Measurements from ENCODE around the gene HTRA3. TPM values are rescaled to one million over a fixed set of nuclear protein-coding genes. Genes with fewer than 3 reads are reported as not detected.

Gene HTRA3
- total and polyA plus RNA-seq, 2 of the 4 experiments (the other 2 are of a cell fraction), result 1.3 to 9.5 TPM

DNA sequence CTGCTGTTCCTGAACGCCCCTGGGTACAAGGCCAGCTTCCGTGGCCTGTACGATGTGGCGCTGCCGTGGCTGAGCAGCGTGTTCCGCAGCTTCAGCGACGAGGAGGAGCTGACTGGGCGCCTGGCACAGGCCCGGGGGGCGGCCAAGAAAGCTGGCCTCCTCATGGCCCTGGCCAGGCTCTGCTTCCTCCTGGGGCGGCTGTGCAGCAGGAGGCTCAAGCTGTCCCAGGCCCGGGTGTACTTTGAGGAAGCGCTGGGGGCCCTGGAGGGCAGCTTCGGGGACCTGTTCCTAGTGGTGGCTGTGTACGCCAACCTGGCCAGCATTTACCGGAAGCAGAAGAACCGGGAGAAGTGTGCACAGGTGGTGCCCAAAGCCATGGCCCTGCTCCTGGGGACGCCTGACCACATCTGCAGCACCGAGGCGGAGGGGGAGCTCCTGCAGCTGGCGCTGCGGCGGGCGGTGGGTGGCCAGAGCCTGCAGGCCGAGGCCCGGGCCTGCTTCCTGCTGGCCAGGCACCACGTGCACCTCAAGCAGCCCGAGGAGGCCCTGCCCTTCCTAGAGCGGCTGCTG is 42.3 kb upstream of the HTRA3 start:
- DNase-seq (no peak), ATAC-seq (ENCODE audit: low read depth) (no peak)
- Histone ChIP-seq H3K9me3 (ENCODE audit: control insufficient read depth, insufficient read depth, low read length) (no peaks in the 10 kb centered on the region), H3K4ac (ENCODE audit: low read depth, low read length) (no peak overlapping the region), H3K27me3 (ENCODE audit: control insufficient read depth, insufficient read depth, low read length) (peaks cover 3% of the 10 kb centered on the region; the same call in 1 of the 2 replicates), H3K9me1 (ENCODE audit: insufficient read depth, low read length) (0 out of 2 replicates have a peak, but pooled peaks cover 6% of the 10 kb centered on the region), H2AK5ac (ENCODE audit: low read depth, low read length) (no peak overlapping the region), H3K79me1 (ENCODE audit: low read depth in 1 of 2, low read length in 2 of 2) (no peaks in the 10 kb centered on the region), H3K4me3 (ENCODE audit: insufficient read depth, low read depth, low read length) (no peak overlapping the region), H2BK15ac (ENCODE audit: low read depth, low read length) (no peak overlapping the region), H3K14ac (replicated peaks; ENCODE audit: low read depth, low read length) (no peak overlapping the region), H3K9ac (ENCODE audit: low read depth, low read length) (no peak overlapping the region), H3K56ac (ENCODE audit: extremely low read depth, insufficient read depth, low read length) (no peak overlapping the region), H2AFZ (replicated peaks; ENCODE audit: low read length, poor library complexity) (no peak overlapping the region), H2BK20ac (ENCODE audit: low read depth, low read length) (no peak overlapping the region), H3K36me3 (ENCODE audit: control insufficient read depth, insufficient read depth, low read length) (no peaks in the 10 kb centered on the region), H2AK9ac (replicated peaks; ENCODE audit: low read depth, low read length, poor library complexity) (peak overlapping the region; percentile 42), H2BK5ac (ENCODE audit: low read depth, low read length, poor library complexity, severe bottlenecking) (no peak overlapping the region), H4K8ac (ENCODE audit: low read depth in 2 of 2, low read length in 2 of 2) (no peak overlapping the region), H2BK120ac (ENCODE audit: low read depth, low read length) (no peak overlapping the region), H3K18ac (ENCODE audit: low read depth, low read length) (no peak overlapping the region), H4K20me1 (ENCODE audit: insufficient read depth, low read length) (no peaks in the 10 kb centered on the region), H4K5ac (ENCODE audit: low read depth, low read length) (no peak overlapping the region), H4K91ac (ENCODE audit: insufficient read depth, low read depth, low read length) (no peak overlapping the region), H3K27ac (ENCODE audit: insufficient read depth, low read length) (no peak overlapping the region), H3K4me2 (ENCODE audit: low read depth, low read length) (no peak overlapping the region), H3K4me1 (ENCODE audit: control insufficient read depth, insufficient read depth, low read length) (peaks cover 7% of the 10 kb centered on the region), H3K23ac (ENCODE audit: low read depth, low read length) (no peak overlapping the region)
- dilution Hi-C loops (cut with HindIII; ENCODE audit: low sequenced_read_pairs, unreplicated experiment), result no loop called here
- BruUV-seq (replicated peaks), result no TSS peak
- TF ChIP-seq POLR2A (IDR thresholded peaks at IDR 0.05; ENCODE audit: low read depth, low read length), result no peak
- TF ChIP-seq, protein P1, sequence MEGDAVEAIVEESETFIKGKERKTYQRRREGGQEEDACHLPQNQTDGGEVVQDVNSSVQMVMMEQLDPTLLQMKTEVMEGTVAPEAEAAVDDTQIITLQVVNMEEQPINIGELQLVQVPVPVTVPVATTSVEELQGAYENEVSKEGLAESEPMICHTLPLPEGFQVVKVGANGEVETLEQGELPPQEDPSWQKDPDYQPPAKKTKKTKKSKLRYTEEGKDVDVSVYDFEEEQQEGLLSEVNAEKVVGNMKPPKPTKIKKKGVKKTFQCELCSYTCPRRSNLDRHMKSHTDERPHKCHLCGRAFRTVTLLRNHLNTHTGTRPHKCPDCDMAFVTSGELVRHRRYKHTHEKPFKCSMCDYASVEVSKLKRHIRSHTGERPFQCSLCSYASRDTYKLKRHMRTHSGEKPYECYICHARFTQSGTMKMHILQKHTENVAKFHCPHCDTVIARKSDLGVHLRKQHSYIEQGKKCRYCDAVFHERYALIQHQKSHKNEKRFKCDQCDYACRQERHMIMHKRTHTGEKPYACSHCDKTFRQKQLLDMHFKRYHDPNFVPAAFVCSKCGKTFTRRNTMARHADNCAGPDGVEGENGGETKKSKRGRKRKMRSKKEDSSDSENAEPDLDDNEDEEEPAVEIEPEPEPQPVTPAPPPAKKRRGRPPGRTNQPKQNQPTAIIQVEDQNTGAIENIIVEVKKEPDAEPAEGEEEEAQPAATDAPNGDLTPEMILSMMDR (conservative IDR thresholded peaks at IDR 0.05; ENCODE audit: low read depth, low read length), result no peak
- no peak for TF ChIP-seq MAFK (IDR thresholded peaks at IDR 0.05; ENCODE audit: low read depth, low read length)
- TF ChIP-seq FOS (IDR thresholded peaks at IDR 0.05; ENCODE audit: low read depth, low read length), result no peak
- no peak for TF ChIP-seq RCOR1 (IDR thresholded peaks at IDR 0.05; ENCODE audit: insufficient replicate concordance, low read length)
- TF ChIP-seq SMC3 (IDR thresholded peaks at IDR 0.05; ENCODE audit: low read depth, low read length), result no peak
- no peak for TF ChIP-seq RAD21 (IDR thresholded peaks at IDR 0.05; ENCODE audit: low read length)
- no peak for TF ChIP-seq CEBPB (IDR thresholded peaks at IDR 0.05; ENCODE audit: low read depth, low read length)
- TF ChIP-seq MXI1 (IDR thresholded peaks at IDR 0.05; ENCODE audit: borderline replicate concordance, low read depth, low read length), result no peak
- no peak for TF ChIP-seq NFE2L2 (IDR thresholded peaks at IDR 0.05; ENCODE audit: low read depth, low read length)
- no peak for TF ChIP-seq MAZ (IDR thresholded peaks at IDR 0.05; ENCODE audit: borderline replicate concordance, low read depth, low read length)
- TF ChIP-seq, protein P2, sequence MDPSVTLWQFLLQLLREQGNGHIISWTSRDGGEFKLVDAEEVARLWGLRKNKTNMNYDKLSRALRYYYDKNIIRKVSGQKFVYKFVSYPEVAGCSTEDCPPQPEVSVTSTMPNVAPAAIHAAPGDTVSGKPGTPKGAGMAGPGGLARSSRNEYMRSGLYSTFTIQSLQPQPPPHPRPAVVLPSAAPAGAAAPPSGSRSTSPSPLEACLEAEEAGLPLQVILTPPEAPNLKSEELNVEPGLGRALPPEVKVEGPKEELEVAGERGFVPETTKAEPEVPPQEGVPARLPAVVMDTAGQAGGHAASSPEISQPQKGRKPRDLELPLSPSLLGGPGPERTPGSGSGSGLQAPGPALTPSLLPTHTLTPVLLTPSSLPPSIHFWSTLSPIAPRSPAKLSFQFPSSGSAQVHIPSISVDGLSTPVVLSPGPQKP (IDR thresholded peaks at IDR 0.05; ENCODE audit: borderline replicate concordance, low read depth, low read length), result no peak
- TF ChIP-seq BHLHE40 (IDR thresholded peaks at IDR 0.05; ENCODE audit: low read depth, low read length), result no peak
- TF ChIP-seq, protein P3, sequence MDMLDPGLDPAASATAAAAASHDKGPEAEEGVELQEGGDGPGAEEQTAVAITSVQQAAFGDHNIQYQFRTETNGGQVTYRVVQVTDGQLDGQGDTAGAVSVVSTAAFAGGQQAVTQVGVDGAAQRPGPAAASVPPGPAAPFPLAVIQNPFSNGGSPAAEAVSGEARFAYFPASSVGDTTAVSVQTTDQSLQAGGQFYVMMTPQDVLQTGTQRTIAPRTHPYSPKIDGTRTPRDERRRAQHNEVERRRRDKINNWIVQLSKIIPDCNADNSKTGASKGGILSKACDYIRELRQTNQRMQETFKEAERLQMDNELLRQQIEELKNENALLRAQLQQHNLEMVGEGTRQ (IDR thresholded peaks at IDR 0.05; ENCODE audit: low read depth, low read length), result no peak
- TF ChIP-seq RFX5 (IDR thresholded peaks at IDR 0.05; ENCODE audit: low read depth, low read length), result no peak
- intact Hi-C loops (cut with micrococcal nuclease), result no loop called here
- 88% methylated on average over 17 of the region's 31 CpGs; no CpG with 5 or more reads in 1 of the 2 experiments for WGBS, 2 experiments (ENCODE audit: extremely low coverage in 2 of 2, insufficient read length in 1 of 2)
- ChIA-PET CTCF (no interaction called here), POLR2A (ENCODE audit: unreplicated experiment) (no interaction called here)
- in situ Hi-C loops (cut with MboI; ENCODE audit: low sequenced_read_pairs), result no loop called here

Data from IMR-90 (cell line).